ENCODE measurements around the gene SYNC. TPM values are rescaled to one million over a fixed set of nuclear protein-coding genes. Genes with fewer than 3 reads are reported as not detected.

The SYNC gene
- total and polyA plus RNA-seq, 2 donors (not counting 1 experiment from before 2014, with no cell fraction given), result 50.9 to 58.1 TPM

DNA sequence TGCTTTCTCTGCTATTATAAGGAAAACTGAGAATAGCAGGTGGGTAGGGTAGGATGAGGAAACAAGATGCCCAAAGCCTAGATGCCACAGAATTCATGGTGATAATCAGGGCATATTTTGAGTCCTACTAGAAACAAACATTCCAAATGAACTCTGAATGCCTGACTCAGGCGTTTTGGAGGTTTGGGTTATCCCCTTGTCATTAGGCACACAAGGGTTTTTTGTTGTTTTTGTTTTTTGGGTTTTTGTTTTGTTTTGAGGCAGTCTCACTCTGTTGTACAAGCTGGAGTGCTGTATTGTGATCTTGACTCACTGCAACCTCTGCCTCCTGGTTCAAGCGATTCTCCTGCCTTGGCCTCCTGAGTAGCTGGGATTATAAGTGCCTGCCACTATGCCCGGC, 19.2 kb downstream of the SYNC start:
- H3K27ac ChIP-seq (ENCODE audit: insufficient read depth, low read length), result no peak overlapping the region
- peaks cover 1% of the 10 kb centered on the region for H3K79me2 ChIP-seq (ENCODE audit: control insufficient read depth, insufficient read depth, low read length)
- no peaks in the 10 kb centered on the region for H3K9me3 ChIP-seq (ENCODE audit: control insufficient read depth, insufficient read depth, low read depth, low read length)
- H3K4me2 ChIP-seq (ENCODE audit: extremely low read depth, insufficient read depth, low read length), result no peak overlapping the region
- H3K4me1 ChIP-seq (ENCODE audit: control insufficient read depth, extremely low read depth, insufficient read depth, low read length), result peaks cover 2% of the 10 kb centered on the region
- H3K27me3 ChIP-seq (ENCODE audit: control insufficient read depth, insufficient read depth, low read length), result no peaks in the 10 kb centered on the region
- H2AFZ ChIP-seq (ENCODE audit: low read length), result no peak overlapping the region
- H3K4me3 ChIP-seq (replicated peaks in 1 of 4; ENCODE audit: control extremely low read depth in 1 of 4, insufficient read depth in 1 of 4, low read depth in 3 of 4, low read length in 4 of 4), result no peak overlapping the region
- no peak for TF ChIP-seq CTCF (conservative IDR thresholded peaks at IDR 0.05 in 1 of 2, IDR thresholded peaks at IDR 0.05 in 1 of 2; ENCODE audit: low read depth in 1 of 2, low read length in 2 of 2)
- no peak for TF ChIP-seq EZH2 (IDR thresholded peaks at IDR 0.05; ENCODE audit: low read length, missing control alignments)
- H4K20me1 ChIP-seq (ENCODE audit: control insufficient read depth, extremely low read depth, insufficient read depth, low read length), result no peaks in the 10 kb centered on the region
- DNase-seq (ENCODE audit: low read depth in 2 of 2), result no peak
- no peak overlapping the region for H3K9ac ChIP-seq (ENCODE audit: insufficient read depth, low read length)
- peaks cover 8% of the 10 kb centered on the region for H3K36me3 ChIP-seq (ENCODE audit: control insufficient read depth, insufficient read depth, low read length)

- Histone ChIP-seq H3K9ac (ENCODE audit: insufficient read depth, low read length) (no peak overlapping the region), H3K27me3 (ENCODE audit: control insufficient read depth, insufficient read depth, low read length) (no peaks in the 10 kb centered on the region), H3K4me1 (ENCODE audit: control insufficient read depth, extremely low read depth, insufficient read depth, low read length) (peaks cover 2% of the 10 kb centered on the region), H3K4me3 (replicated peaks in 1 of 4; ENCODE audit: control extremely low read depth in 1 of 4, insufficient read depth in 1 of 4, low read depth in 3 of 4, low read length in 4 of 4) (no peak overlapping the region), H3K79me2 (ENCODE audit: control insufficient read depth, insufficient read depth, low read length) (peaks cover 1% of the 10 kb centered on the region), H3K9me3 (ENCODE audit: control insufficient read depth, insufficient read depth, low read depth, low read length) (no peaks in the 10 kb centered on the region), H3K27ac (ENCODE audit: insufficient read depth, low read length) (no peak overlapping the region), H4K20me1 (ENCODE audit: control insufficient read depth, extremely low read depth, insufficient read depth, low read length) (no peaks in the 10 kb centered on the region), H3K36me3 (ENCODE audit: control insufficient read depth, insufficient read depth, low read length) (peaks cover 8% of the 10 kb centered on the region), H3K4me2 (ENCODE audit: extremely low read depth, insufficient read depth, low read length) (no peak overlapping the region), H2AFZ (ENCODE audit: low read length) (no peak overlapping the region)
- DNase-seq (ENCODE audit: low read depth in 2 of 2), result no peak
- TF ChIP-seq CTCF (conservative IDR thresholded peaks at IDR 0.05 in 1 of 2, IDR thresholded peaks at IDR 0.05 in 1 of 2; ENCODE audit: low read depth in 1 of 2, low read length in 2 of 2) (no peak), EZH2 (IDR thresholded peaks at IDR 0.05; ENCODE audit: low read length, missing control alignments) (no peak)
Measured at GRCh38 chr1:32681999-32682398, 20.6 kb downstream of the SYNC start.

- no peak overlapping the region for H2AFZ ChIP-seq (ENCODE audit: low read length)
- H4K20me1 ChIP-seq (ENCODE audit: control insufficient read depth, extremely low read depth, insufficient read depth, low read length), result no peaks in the 10 kb centered on the region
- DNase-seq (ENCODE audit: low read depth in 2 of 2), result peak; percentile 26 to 47
- TF ChIP-seq EZH2 (IDR thresholded peaks at IDR 0.05; ENCODE audit: low read length, missing control alignments) (no peak), CTCF (conservative IDR thresholded peaks at IDR 0.05 in 1 of 2, IDR thresholded peaks at IDR 0.05 in 1 of 2; ENCODE audit: low read depth in 1 of 2, low read length in 2 of 2) (no peak)
- peaks cover 8% of the 10 kb centered on the region for H3K36me3 ChIP-seq (ENCODE audit: control insufficient read depth, insufficient read depth, low read length)
- no peak overlapping the region for H3K9ac ChIP-seq (ENCODE audit: insufficient read depth, low read length)
- H3K4me2 ChIP-seq (ENCODE audit: extremely low read depth, insufficient read depth, low read length), result no peak overlapping the region
- H3K9me3 ChIP-seq (ENCODE audit: control insufficient read depth, insufficient read depth, low read depth, low read length), result no peaks in the 10 kb centered on the region
- H3K27me3 ChIP-seq (ENCODE audit: control insufficient read depth, insufficient read depth, low read length), result no peaks in the 10 kb centered on the region
- H3K27ac ChIP-seq (ENCODE audit: insufficient read depth, low read length), result no peak overlapping the region
- peaks cover 2% of the 10 kb centered on the region for H3K4me1 ChIP-seq (ENCODE audit: control insufficient read depth, extremely low read depth, insufficient read depth, low read length)
- H3K4me3 ChIP-seq (replicated peaks in 1 of 4; ENCODE audit: control extremely low read depth in 1 of 4, insufficient read depth in 1 of 4, low read depth in 3 of 4, low read length in 4 of 4), result no peak overlapping the region
- peaks cover 1% of the 10 kb centered on the region for H3K79me2 ChIP-seq (ENCODE audit: control insufficient read depth, insufficient read depth, low read length)
Measured at GRCh38 chr1:32681509-32681908, 21.1 kb downstream of the SYNC start.
